HS-27A (cell line): ENCODE measurements around the gene SAMD11.
"Not testable (repeated sequence)": the region's sequence is repeated elsewhere in the genome, so short reads cannot be mapped to it uniquely, and the experiment has no call there.

Source experiments
- DNase-seq: peaks from one replicate; pipeline ENCODE4 v3.0.0-alpha.2; 2012; ENCODE audit warnings: low read depth, missing footprints

Gene SAMD11

DNA sequence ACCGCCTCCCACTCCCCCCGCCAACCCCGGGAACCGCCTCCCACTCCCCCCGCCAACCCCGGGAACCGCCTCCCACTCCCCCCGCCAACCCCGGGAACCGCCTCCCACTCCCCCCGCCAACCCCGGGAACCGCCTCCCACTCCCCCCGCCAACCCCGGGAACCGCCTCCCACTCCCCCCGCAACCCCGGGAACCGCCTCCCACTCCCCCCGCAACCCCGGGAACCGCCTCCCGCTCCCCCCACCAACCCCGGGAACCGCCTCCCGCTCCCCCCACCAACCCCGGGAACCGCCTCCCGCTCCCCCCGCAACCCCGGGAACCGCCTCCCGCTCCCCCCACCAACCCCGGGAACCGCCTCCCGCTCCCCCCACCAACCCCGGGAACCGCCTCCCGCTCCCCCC lies 53.1 kb downstream of the SAMD11 start:
- DNase-seq = not testable (repeated sequence)

DNA sequence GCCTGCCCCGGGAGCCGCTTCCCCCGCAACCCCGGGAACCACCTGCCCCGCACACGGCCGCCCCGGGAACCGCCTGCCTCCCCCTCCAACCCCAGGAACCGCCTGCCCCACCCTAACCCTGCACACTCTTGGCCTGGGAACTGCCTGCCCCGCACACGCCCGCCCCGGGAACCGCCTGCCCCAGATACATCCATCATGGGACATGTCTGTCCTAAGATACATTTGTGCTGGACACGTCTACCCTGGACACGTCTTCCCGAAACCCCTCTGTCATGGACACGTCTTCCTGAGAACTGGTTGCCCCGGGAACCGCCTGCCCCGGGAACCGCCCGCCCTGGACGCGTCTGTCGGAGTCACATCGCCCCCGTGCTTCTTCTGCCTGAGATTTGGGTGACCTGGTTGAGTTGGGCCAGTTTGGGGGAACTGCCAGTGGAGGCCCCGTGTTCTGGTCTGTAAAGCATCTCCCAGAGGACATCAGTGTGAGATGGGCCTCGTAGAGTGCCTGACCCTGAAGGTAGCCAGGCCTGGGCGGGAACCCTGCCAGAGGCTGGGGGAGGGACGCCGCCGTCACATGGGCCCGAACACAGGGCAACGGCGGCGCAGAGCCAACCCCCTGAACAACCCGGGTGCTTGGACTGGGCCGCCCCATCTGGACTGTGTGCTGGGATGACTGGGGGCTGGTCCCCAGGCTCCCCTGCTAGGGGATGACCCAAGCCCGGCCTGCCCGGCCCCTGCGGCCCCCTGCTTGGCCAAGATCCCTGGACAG lies 54.5 kb downstream of the SAMD11 start:
- DNase-seq = no peak

DNA sequence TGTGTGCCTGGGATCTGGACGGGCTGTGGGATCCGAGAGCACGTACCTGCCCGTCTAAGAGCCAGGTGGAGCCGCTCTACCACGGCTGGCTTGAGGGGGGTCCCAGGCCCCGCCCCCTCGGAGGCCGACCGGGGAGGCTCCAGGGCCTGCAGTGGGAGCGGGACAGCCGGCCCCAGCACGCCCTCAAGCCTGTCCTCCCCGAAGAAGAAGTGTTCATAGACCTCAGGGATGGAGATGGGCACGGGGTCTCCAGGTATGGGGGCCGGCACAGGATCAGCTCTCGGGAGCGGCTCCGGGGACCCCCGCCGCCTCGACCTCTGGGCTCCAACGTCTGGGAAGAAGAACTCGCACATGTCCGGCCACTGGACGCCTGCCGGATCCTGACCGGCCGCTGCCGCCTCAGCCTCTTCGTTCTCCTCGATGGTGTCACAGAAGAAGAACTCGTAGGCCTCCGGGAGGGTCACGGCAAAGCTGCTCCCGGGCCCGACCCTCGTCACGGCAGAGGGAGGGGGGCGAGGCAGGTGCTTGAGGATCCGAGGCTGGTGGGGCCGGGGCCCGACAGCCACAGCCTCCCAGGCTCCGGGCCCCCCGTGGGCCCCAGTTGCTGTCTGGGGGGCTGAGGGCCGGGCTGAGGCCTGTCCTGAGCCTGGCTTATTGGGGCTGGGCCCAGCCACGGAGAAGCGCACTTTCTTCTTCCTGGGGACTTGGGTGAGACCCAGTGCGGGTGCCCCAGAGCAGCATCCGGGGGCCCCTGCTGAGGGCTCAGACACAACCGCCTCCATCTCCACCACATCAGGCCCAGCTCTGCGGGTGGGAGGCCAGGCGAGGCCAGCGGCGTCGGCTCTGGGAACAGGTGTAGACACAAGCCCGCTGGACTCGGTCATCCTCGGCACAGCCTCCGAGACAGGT lies 55.4 kb downstream of the SAMD11 start:
- DNase-seq = no peak

DNA sequence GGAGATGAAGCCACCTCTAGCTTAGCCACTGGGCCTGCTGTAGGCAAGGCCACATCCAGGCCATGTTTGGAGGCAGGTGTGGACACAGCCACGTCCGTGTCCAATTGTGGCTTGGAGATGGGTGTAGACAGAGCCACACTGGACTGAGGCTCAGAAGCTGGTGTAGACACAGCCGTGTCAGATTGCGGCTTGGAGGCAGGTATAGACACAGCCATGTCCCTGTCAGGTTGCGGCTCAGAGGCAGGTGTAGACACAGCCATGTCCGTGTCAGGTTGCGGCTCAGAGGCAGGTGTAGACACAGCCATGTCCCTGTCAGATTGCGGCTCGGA lies 56.0 kb downstream of the SAMD11 start:
- DNase-seq = no peak

DNA sequence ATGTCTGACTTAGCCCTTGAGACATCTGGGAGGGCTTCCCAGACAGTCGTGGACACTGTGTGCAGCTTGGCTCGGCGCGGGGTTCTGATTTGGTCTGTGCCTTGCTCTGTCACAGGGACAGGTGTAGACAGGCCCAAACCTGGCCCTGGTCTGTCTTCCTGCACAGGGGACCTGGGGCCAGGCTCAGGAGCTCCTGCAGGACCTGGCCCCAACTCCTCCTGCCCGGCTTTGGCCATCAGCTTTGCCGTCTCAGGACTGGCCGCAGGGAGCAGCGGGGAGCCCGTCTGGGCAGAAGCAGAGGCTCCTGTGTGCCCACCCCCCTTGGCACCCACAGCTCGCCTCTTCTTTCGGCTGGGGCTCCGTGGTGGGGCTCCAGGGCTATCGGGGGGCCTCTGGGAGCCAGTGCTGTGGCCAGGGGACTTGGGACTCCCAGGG lies 56.4 kb downstream of the SAMD11 start:
- no peak for DNase-seq

- no peak for DNase-seq
Observed at GRCh38 chr1:980602-981395, 57.1 kb downstream of the SAMD11 start.

- no peak for DNase-seq
Observed at GRCh38 chr1:981491-981954, 57.8 kb downstream of the SAMD11 start.

DNA sequence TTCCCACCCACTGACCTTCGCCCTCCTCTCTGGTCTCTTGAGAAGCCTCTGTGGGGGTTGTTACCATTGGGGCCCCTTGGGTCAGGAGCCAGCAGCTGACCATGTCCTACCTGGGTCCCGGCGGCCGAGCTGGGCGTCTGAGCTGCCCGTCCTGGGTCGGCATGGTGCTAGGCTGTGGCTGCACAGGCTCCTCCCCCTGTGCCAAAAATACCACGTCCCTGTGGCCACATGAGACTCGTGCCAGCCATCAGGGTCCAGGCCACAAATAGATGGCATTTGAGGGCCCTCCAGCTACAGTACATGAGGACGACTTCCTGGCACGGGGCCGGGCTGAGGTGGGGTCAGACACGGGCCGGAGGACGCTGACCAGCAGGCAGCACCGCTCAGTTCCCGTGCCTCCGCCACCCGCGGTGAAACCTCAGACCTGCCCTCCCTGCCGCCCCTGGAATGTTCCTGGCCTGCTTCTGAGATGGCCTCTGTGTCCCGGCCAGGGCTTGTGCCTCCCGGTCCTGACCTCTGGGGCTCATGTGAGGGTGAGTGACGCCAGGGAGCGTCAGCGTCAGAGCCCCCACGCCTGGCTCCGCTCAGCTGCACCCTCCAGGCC lies 58.3 kb downstream of the SAMD11 start, which contains the start of gene PERM1:
Gene PERM1, minus strand, starts transcription at position 139 of the 604 bp plus-strand sequence. CDS start 1,064 bp downstream, outside the sequence.
- DNase-seq = no peak

DNA sequence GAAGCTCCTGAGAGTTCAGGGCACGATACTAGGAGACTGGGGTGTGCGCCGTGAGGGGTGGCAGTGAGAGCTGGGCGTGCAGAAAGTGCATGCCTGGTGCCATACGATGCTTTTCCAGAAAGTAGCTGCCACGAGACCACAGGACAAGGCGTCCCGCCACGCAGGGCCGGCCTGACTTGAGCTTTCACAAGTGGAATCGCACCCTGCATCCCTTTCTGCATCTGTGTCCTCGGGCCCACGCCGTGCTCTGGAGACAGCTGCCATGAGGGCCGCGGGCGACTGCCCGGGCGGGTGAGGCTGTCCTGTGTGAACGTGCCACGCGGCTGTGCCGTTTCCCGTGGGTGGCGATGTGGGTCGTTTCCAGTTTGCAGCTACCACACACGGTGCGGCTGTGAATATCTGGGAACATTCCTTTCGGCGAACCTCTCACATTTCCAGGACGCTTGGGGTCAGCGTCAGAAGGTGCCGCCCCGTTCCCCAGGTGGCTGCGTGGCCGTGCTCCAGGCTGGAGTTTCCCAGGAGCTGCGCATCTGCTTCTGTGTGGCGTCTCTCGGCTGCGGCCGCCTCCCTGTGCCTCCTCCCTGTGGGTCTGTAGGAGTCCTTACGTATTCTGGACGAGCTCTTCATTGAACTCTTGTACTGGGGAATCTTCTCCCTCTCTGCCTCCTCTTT lies 59.2 kb downstream of the SAMD11 start:
- no peak for DNase-seq

DNA sequence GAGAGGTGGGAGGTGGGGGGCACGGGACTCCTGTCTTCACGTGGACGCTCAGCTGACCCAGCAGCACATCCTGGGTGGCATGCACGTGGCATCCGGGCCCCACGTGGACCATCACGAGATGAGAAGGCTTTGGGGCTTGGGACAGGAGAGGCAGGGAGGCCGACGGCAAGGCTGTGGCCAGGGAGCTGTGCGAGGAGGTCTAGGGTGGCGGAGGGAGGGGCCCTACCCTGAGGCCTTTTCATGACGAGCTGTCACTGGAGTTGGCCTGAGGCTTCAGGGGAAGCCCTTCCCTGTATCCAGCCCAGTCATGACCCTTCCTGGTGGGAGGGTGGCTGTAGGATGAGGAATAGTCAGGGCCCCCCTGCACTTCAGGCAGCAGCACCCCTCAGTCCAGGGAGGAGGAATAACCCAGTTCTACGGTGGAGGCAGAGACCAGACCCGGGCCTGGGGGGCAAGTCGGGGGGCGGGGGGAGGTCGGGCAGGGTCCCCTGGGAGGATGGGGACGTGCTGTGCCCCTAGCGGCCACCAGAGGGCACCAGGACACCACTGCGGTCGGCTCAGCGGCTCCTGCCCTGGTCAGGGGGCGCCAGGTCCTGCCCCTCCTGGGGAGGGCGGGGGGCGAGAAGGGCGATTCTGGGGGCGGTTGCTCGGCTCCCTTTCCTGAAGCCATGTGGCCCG lies 60.2 kb downstream of the SAMD11 start:
- no peak for DNase-seq

GRCh38 chr1:984476-984814 lies 60.7 kb downstream of the SAMD11 start:
- DNase-seq = no peak

- DNase-seq = no peak
Observed at GRCh38 chr1:985126-985525, 61.4 kb downstream of the SAMD11 start.

DNA sequence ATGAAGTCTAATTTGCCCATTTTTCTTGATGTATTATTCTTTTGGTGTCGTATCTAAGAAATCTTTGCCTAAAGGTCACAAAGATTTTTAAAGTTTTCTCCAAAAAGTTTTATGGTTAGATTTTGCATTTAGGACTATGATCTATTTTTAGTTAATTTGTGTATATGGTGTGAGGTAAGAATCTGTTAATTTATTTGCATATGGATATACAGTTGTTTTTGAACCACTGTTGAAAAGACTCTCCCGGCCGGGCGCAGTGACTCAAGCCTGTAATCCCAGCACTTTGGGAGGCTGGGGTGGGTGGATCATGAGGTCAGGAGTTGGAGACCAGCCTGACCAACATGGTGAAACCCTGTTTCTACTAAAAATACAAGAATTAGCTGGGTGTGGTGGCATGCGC lies 64.3 kb downstream of the SAMD11 start:
- not testable (repeated sequence) for DNase-seq

- DNase-seq = not testable (repeated sequence)
Observed at GRCh38 chr1:991275-991674, 67.6 kb downstream of the SAMD11 start.

DNA sequence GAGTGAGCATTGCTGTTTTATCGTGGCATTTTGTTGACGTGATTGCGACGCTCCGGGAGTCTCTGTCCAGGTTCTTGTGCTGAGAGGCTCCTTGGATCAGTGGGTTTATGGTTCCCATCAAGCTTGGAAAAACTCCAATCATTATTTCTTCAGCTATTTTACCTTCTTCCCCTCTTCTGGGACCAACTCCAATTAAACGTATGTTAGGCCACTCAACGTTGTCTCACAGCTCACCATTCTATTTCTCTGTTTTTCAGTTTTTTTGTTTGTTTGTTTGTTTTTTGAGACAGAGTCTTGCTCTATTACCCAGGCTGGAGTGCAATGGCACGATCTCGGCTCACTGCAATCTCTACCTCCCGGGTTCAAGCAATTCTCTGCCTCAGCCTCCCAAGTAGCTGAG lies 68.2 kb downstream of the SAMD11 start:
- no peak for DNase-seq

DNA sequence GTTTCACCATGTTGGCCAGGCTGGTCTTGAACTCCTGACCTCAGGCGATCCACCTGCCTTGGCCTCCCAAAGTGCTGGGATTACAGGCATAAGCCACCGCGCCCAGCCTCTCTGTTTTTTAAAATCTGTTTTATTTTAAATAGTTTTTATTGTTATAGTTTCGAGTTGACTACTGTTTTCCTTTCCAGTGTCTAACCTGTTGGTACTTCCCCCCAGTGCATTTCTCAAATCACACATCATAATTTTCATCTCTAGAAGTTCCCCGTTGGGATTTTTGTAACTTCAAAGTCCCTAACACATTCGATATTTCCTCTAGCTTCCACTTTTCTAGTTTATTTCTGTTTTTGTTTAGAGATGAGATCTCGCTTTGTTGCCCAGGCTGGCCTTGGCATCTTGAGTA lies 68.6 kb downstream of the SAMD11 start:
- no peak for DNase-seq

- DNase-seq = no peak
Observed at GRCh38 chr1:993379-993995, 69.8 kb downstream of the SAMD11 start.
